GM23248 (cell line): ENCODE results near the gene ATP6AP1. TPM values are rescaled to one million over a fixed set of nuclear protein-coding genes. Genes with fewer than 3 reads are reported as not detected.

Experiments
- DNase-seq: peaks from one replicate; pipeline ENCODE4 v3.0.0-alpha.2; 2015
- H2AFZ ChIP-seq: fragments of 200-600 bp; sonication (generic); 2 replicates; pipeline ENCODE4 v1.6.1; 2016; ENCODE audit warnings: antibody characterized with exemption
- H3F3A ChIP-seq: fragments of 200-600 bp; sonication (generic); 2 replicates; pipeline ENCODE4 v1.6.1; 2016; ENCODE audit warnings: mild to moderate bottlenecking, antibody characterized with exemption, mixed run types; ENCODE audit not compliant: insufficient read depth
- H3K27ac ChIP-seq: fragments of 200-600 bp; sonication (generic); 2 replicates; pipeline ENCODE4 v1.5.1; 2016; ENCODE audit warnings: mild to moderate bottlenecking
- H3K27me3 ChIP-seq: fragments of 200-600 bp; sonication (generic); replicated peaks from 2 replicates; pipeline ENCODE4 v1.6.1; 2016; ENCODE audit warnings: mild to moderate bottlenecking; ENCODE audit not compliant: insufficient read depth
- H3K36me3 ChIP-seq: fragments of 200-600 bp; sonication (generic); 2 replicates; pipeline ENCODE4 v1.6.1; 2016; ENCODE audit warnings: low read depth, mild to moderate bottlenecking
- H3K4me1 ChIP-seq: fragments of 200-600 bp; sonication (generic); 2 replicates; pipeline ENCODE4 v1.6.1; 2016; ENCODE audit warnings: mild to moderate bottlenecking; ENCODE audit not compliant: insufficient read depth
- H3K4me2 ChIP-seq: fragments of 200-600 bp; sonication (generic); one replicate; pipeline ENCODE4 v1.6.1; 2016; ENCODE audit warnings: mild to moderate bottlenecking; ENCODE audit not compliant: unreplicated experiment
- H3K4me3 ChIP-seq: fragments of 200-600 bp; sonication (generic); 2 replicates; pipeline ENCODE4 v1.5.1; 2016; ENCODE audit warnings: mild to moderate bottlenecking
- H3K79me2 ChIP-seq: fragments of 200-600 bp; sonication (generic); 2 replicates; pipeline ENCODE4 v1.6.1; 2016; ENCODE audit warnings: mild to moderate bottlenecking; ENCODE audit not compliant: insufficient read depth
- H3K9ac ChIP-seq: fragments of 200-600 bp; sonication (generic); 2 replicates; pipeline ENCODE4 v1.6.1; 2016; ENCODE audit warnings: mild to moderate bottlenecking
- H3K9me2 ChIP-seq: fragments of 200-600 bp; sonication (generic); 2 replicates; pipeline ENCODE4 v1.6.1; 2016; ENCODE audit warnings: mixed run types, mild to moderate bottlenecking, moderate library complexity; ENCODE audit not compliant: insufficient read depth
- H3K9me3 ChIP-seq: fragments of 200-600 bp; sonication (generic); one replicate; pipeline ENCODE4 v1.6.1; 2017; ENCODE audit warnings: low read depth
- H4K20me1 ChIP-seq: fragments of 200-600 bp; sonication (generic); 2 replicates; pipeline ENCODE4 v1.6.0; 2016; ENCODE audit not compliant: insufficient read depth
- EZH2 ChIP-seq: fragments of 200-600 bp; sonication (generic); IDR thresholded peaks from 2 replicates; pipeline ENCODE4 v1.6.1; 2018; ENCODE audit warnings: antibody characterized with exemption, mild to moderate bottlenecking; ENCODE audit not compliant: insufficient read depth, poor library complexity, severe bottlenecking
- EZH2phosphoT487 ChIP-seq: fragments of 200-600 bp; sonication (generic); IDR thresholded peaks from 2 replicates; pipeline ENCODE4 v1.6.1; 2018; ENCODE audit warnings: antibody characterized with exemption, moderate library complexity, mild to moderate bottlenecking, low read depth; ENCODE audit not compliant: insufficient read depth
- WGBS, 2 experiments: methylation state at CpG; one replicate each; pipeline ENCODE4 v1.1.6; 2015 to 2017; ENCODE audit warnings: low lambda C conversion rate in 2 of 2, low coverage in 1 of 2; ENCODE audit errors: missing lambda C conversion rate in 2 of 2; 5-methylcytosine and 5-hydroxymethylcytosine counted together
- in situ Hi-C: fragments of 300-500 bp; cut with MboI; formaldehyde crosslinking; loops from 2 replicates; pipeline ENCODE4 v1.15.0; 2020
- polyA plus RNA-seq: library from polyadenylated mRNA; unstranded; fragments of >200 nt; fragmentation: Nextera tagmentation; extraction: Ambion mirVana; gene quantifications from 2 replicates; pipeline ENCODE4 v1.2.1, GENCODE V29; 2016
- total RNA-seq: library from RNA; depleted of rRNA; stranded (reverse); fragments of >200 nt; shearing (Covaris generic); gene quantifications from 2 replicates; pipeline ENCODE4 v1.2.3, GENCODE V29; 2014

ATP6AP1 gene
- total and polyA plus RNA-seq, 2 experiments from 2014 or later = 73.2 to 156 TPM

DNA sequence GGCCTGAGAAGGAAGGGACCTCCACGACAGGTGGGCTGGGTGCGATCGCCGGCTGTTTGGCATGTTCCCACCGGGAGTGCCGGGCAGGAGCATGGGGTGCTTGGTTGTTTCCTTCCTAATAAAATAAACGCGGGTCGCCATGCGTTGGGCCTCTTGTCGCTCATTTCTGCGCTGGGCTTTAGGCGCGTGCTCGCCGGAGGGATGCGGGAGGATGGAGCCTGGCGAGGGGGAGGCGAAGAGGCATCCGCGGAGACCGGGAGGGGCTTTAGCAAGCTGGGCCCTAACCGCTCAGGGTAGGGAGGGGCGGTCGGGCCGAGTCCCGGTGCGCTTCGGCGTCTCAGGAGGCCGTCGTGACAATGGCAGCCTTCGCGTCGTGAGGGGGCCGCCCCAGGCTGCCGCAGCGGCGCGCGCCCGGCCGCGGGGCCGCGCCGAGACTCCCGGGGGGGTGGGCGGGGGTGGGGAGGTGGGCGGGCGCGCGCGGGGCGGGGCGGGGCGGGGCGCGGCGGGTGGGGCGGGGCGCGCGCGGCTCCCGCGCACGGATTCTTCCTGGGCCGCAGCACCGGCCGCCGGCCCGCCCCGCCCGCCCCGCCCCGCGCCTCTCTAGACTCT is 8.0 kb downstream of the ATP6AP1 start:
- Histone ChIP-seq H3K9me3 (no peaks in the 10 kb centered on the region), H3K36me3 (no peaks in the 10 kb centered on the region), H3K9me2 (no peaks in the 10 kb centered on the region), H4K20me1 (no peaks in the 10 kb centered on the region), H3K27me3 (no peaks in the 10 kb centered on the region), H3K27ac (peak overlapping the region; percentile 59; the same call in 1 of the 2 replicates), H3K4me1 (no peaks in the 10 kb centered on the region), H2AFZ (0 out of 2 replicates have a peak overlapping the region, but pooled peaks have one; percentile 33), H3K4me3 (peak overlapping the region; percentile 79), H3K79me2 (peaks cover 37% of the 10 kb centered on the region), H3K9ac (peak overlapping the region; percentile 80), H3K4me2 (no peak overlapping the region), H3F3A (no peaks in the 10 kb centered on the region)
- peak; percentile 64 for DNase-seq
- in situ Hi-C loops = no loop called here
- TF ChIP-seq EZH2phosphoT487 (no peak), EZH2 (no peak)
- 28 to 35% methylated on average over 8 to 19 of the region's 78 CpGs for WGBS, 2 experiments

DNA sequence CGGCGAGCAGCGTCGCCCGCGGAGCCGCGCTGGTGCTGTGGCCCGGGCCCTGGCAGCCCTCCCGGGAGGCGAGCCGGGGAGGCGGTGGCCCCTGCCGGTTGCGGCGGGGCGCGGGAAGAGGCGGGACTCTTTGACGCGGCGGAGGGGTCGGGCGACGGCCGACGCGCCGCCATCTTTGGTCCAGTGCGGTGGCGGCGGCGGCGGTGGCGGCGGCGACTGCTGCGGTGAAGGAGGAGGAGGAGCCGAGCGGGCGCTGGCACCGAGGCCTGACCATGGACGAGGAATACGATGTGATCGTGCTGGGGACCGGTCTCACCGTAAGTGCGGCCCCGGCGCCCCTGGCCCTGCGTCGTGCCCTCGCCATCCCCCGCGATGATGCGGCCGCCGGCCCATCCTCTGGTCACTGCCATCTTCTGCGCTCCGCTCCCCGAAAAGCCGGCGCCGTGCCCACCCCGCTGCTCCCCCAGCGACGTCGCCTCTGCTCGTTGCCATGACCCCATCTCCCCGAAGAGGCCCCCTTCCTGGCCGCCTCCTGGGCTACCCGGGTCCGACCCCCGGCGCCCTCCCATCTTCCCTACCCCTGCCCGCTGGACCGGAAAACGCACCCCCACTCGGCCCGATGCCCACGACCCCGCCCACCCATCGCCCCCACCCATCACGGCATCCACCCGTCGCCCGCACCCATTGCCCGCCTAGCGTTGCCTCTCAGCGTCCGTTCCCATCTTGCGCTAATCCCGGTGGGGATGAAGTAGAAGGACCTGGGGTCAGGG is 8.7 kb downstream of the ATP6AP1 start, which contains the start of gene GDI1:
Gene GDI1 (plus strand): TSS at position 172 of the 770 bp plus-strand sequence. CDS start 101 bp downstream, at position 273.
- H3K4me1 ChIP-seq = no peaks in the 10 kb centered on the region
- DNase-seq = peak; percentile 65
- no peaks in the 10 kb centered on the region for H3K9me3 ChIP-seq
- peak within 1 kb of the TSS; percentile 78 for H3K4me2 ChIP-seq
- H4K20me1 ChIP-seq = no peaks in the 10 kb centered on the region
- peaks cover 40% of the 10 kb centered on the region for H3K79me2 ChIP-seq
- no peaks in the 10 kb centered on the region for H3K27me3 ChIP-seq
- H3F3A ChIP-seq = no peaks in the 10 kb centered on the region
- H2AFZ ChIP-seq = 0 out of 2 replicates have a peak within 1 kb of the TSS, but pooled peaks have one; percentile 33
- H3K9ac ChIP-seq = peak within 1 kb of the TSS; percentile 80
- 0 to 4% methylated on average over 3 to 25 of the region's 93 CpGs for WGBS, 2 experiments
- no peaks in the 10 kb centered on the region for H3K9me2 ChIP-seq
- H3K27ac ChIP-seq = peak within 1 kb of the TSS; percentile 59; the same call in 1 of the 2 replicates
- no peaks in the 10 kb centered on the region for H3K36me3 ChIP-seq
- TF ChIP-seq EZH2phosphoT487 = no peak
- in situ Hi-C loops = no loop called here
- H3K4me3 ChIP-seq = peak within 1 kb of the TSS; percentile 79

DNA sequence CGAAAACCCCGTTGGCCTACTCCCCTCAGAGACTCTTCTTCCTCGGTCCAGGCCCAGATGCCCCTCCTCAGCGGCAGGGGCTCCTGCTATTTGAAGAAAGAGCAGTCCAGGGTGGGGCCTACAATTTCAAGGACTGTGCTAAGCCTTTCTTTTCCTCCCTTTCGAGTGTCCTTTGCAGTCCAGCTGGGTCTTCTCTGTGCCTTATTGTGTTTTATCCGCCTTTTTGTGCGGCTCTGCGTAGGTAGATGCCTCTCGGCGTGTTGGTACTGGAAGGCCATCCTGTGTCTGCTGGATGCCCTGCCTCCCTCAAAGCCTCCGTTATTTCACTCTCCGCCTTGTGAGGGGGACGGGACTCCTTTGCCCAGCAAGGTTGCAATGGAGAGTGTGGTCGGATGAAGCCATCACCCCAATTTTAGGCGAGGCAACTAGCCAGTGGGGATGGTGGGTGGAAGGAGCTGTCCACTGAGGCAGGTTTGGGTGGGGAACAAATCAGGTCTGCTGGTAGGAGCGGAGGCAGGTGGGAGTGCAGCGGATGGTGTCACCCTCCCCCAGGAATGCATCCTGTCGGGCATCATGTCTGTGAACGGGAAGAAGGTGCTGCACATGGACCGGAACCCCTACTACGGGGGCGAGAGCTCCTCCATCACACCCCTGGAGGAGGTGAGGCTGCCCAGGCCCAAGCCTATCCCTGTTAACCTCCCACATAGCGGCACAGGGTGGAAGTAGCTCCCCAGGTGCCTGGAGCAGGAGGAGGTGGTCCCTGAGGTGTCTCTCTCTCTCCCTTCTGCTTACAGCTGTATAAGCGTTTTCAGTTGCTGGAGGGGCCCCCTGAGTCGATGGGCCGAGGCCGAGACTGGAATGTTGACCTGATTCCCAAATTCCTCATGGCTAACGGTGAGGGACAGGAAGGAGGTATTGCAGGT is 9.8 kb downstream of the ATP6AP1 start:
- Histone ChIP-seq H3K27me3 (no peaks in the 10 kb centered on the region), H3K27ac (no peak overlapping the region), H3K79me2 (peaks cover 46% of the 10 kb centered on the region), H4K20me1 (no peaks in the 10 kb centered on the region), H3F3A (no peaks in the 10 kb centered on the region), H3K4me1 (no peaks in the 10 kb centered on the region), H3K9ac (peak overlapping the region; percentile 80), H3K9me2 (no peaks in the 10 kb centered on the region), H3K4me3 (peak overlapping the region; percentile 79), H3K4me2 (peak overlapping the region; percentile 78), H3K9me3 (no peaks in the 10 kb centered on the region), H2AFZ (no peak overlapping the region), H3K36me3 (no peaks in the 10 kb centered on the region)
- in situ Hi-C loops = no loop called here
- WGBS, 2 experiments = 15 to 29% methylated on average over 15 to 22 of the region's 28 CpGs
- peak; percentile 36 for DNase-seq
- TF ChIP-seq EZH2 (no peak), EZH2phosphoT487 (no peak)

DNA sequence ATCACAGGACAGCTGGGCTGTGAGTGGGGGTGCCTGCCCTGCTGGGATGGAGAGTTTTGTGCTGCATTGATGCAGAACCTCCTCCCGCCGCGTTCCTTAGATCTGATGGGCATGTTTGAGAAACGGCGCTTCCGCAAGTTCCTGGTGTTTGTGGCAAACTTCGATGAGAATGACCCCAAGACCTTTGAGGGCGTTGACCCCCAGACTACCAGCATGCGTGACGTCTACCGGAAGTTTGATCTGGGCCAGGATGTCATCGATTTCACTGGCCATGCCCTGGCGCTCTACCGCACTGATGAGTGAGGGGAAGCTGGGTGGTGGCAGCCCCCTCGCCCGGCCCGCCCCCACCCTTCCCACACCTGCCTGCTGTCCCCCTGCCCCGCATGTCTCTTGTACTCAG is 11.4 kb downstream of the ATP6AP1 start:
- H3K9ac ChIP-seq = no peak overlapping the region
- no peak for DNase-seq
- H3K27me3 ChIP-seq = no peaks in the 10 kb centered on the region
- H3K4me1 ChIP-seq = no peaks in the 10 kb centered on the region
- H2AFZ ChIP-seq = no peak overlapping the region
- in situ Hi-C loops = no loop called here
- no peak overlapping the region for H3K27ac ChIP-seq
- H3K4me3 ChIP-seq = no peak overlapping the region
- H3F3A ChIP-seq = no peaks in the 10 kb centered on the region; the same call in 1 of the 2 replicates
- peaks cover 52% of the 10 kb centered on the region for H3K79me2 ChIP-seq
- WGBS, 2 experiments = 90 to 98% methylated on average over 10 to 18 of the region's 18 CpGs
- no peak overlapping the region for H3K4me2 ChIP-seq
- H3K36me3 ChIP-seq = no peaks in the 10 kb centered on the region
- TF ChIP-seq EZH2 (no peak), EZH2phosphoT487 (no peak)
- no peaks in the 10 kb centered on the region for H4K20me1 ChIP-seq
- no peaks in the 10 kb centered on the region for H3K9me2 ChIP-seq
- H3K9me3 ChIP-seq = no peaks in the 10 kb centered on the region
